IPS DF 6.9 (cell line): ENCODE measurements around the gene SGK1.
A peak's percentile ranks its signal among the peaks of the same experiment; 100 is the strongest.

Experiments used
- DNase-seq: peaks from one replicate; pipeline ENCODE4 v3.0.0-alpha.2; 2013; ENCODE audit warnings: low read depth, low spot score
- H3K27ac ChIP-seq: one replicate; pipeline ENCODE4 v1.5.1; 2013; ENCODE audit warnings: low read length, control low read depth
- H3K27me3 ChIP-seq: 2 replicates; pipeline ENCODE4 v1.6.1; 2013; ENCODE audit warnings: mild to moderate bottlenecking, low read length; ENCODE audit not compliant: control insufficient read depth, insufficient read depth
- H3K36me3 ChIP-seq: 2 replicates; pipeline ENCODE4 v1.6.1; 2013; ENCODE audit warnings: low read length; ENCODE audit not compliant: control insufficient read depth, insufficient read depth
- H3K4me1 ChIP-seq: 2 replicates; pipeline ENCODE4 v1.6.1; 2013; ENCODE audit warnings: low read length; ENCODE audit not compliant: control insufficient read depth, insufficient read depth
- H3K4me3 ChIP-seq: 2 replicates; pipeline ENCODE4 v1.5.1; 2013; ENCODE audit warnings: mild to moderate bottlenecking, low read length
- H3K9me3 ChIP-seq: 2 replicates; pipeline ENCODE4 v1.6.1; 2013; ENCODE audit warnings: low read length, inconsistent platforms; ENCODE audit not compliant: control insufficient read depth, insufficient read depth
- WGBS: extraction: QIAGEN DNeasy Blood & Tissue Kit; methylation state at CpG from one replicate; pipeline ENCODE4 v1.1.7; 2013; ENCODE audit warnings: mixed read lengths, missing lambda C conversion rate; ENCODE audit not compliant: insufficient read length, insufficient coverage; 5-methylcytosine and 5-hydroxymethylcytosine counted together

SGK1 gene

GRCh38 chr6:134134654-134135053 lies 183.3 kb downstream of the SGK1 start:
- H3K27ac ChIP-seq = no peak overlapping the region
- H3K9me3 ChIP-seq = no peaks in the 10 kb centered on the region
- no CpG with 5 or more reads among the region's 4 CpGs for WGBS
- H3K27me3 ChIP-seq = no peaks in the 10 kb centered on the region
- H3K4me1 ChIP-seq = no peaks in the 10 kb centered on the region
- DNase-seq = no peak
- H3K4me3 ChIP-seq = no peak overlapping the region
- H3K36me3 ChIP-seq = no peaks in the 10 kb centered on the region

GRCh38 chr6:134132494-134133141 lies 185.3 kb downstream of the SGK1 start:
- Histone ChIP-seq H3K4me1 (no peaks in the 10 kb centered on the region), H3K27me3 (no peaks in the 10 kb centered on the region), H3K36me3 (no peaks in the 10 kb centered on the region), H3K9me3 (no peaks in the 10 kb centered on the region), H3K4me3 (no peak overlapping the region), H3K27ac (no peak overlapping the region)
- DNase-seq = no peak
- no CpG with 5 or more reads among the region's 3 CpGs for WGBS

GRCh38 chr6:134131530-134132139 lies 186.3 kb downstream of the SGK1 start:
- no peak for DNase-seq
- no peak overlapping the region for H3K27ac ChIP-seq
- no peak overlapping the region for H3K4me3 ChIP-seq
- H3K36me3 ChIP-seq = no peaks in the 10 kb centered on the region
- no peaks in the 10 kb centered on the region for H3K27me3 ChIP-seq
- H3K4me1 ChIP-seq = no peaks in the 10 kb centered on the region
- no peaks in the 10 kb centered on the region for H3K9me3 ChIP-seq
- WGBS = no CpG with 5 or more reads among the region's 4 CpGs

- no peak for DNase-seq
- no CpG with 5 or more reads among the region's 1 CpG for WGBS
- H3K9me3 ChIP-seq = no peaks in the 10 kb centered on the region
- no peaks in the 10 kb centered on the region for H3K36me3 ChIP-seq
- no peak overlapping the region for H3K27ac ChIP-seq
- no peak overlapping the region for H3K4me3 ChIP-seq
- no peaks in the 10 kb centered on the region for H3K27me3 ChIP-seq
- no peaks in the 10 kb centered on the region for H3K4me1 ChIP-seq
Measured at GRCh38 chr6:134128146-134128545, 189.8 kb downstream of the SGK1 start.

- Histone ChIP-seq H3K4me3 (no peak overlapping the region), H3K36me3 (no peaks in the 10 kb centered on the region), H3K27ac (no peak overlapping the region), H3K27me3 (no peaks in the 10 kb centered on the region), H3K9me3 (no peaks in the 10 kb centered on the region), H3K4me1 (no peaks in the 10 kb centered on the region)
- peak; percentile 47 for DNase-seq
- no CpG with 5 or more reads among the region's 5 CpGs for WGBS
Measured at GRCh38 chr6:134123666-134124208, 194.2 kb downstream of the SGK1 start.

- Histone ChIP-seq H3K27me3 (no peaks in the 10 kb centered on the region), H3K36me3 (no peaks in the 10 kb centered on the region), H3K9me3 (no peaks in the 10 kb centered on the region), H3K27ac (no peak overlapping the region), H3K4me3 (no peak overlapping the region), H3K4me1 (no peaks in the 10 kb centered on the region)
- DNase-seq = no peak
- no CpG with 5 or more reads among the region's 1 CpG for WGBS
Measured at GRCh38 chr6:134122775-134123174, 195.1 kb downstream of the SGK1 start.

GRCh38 chr6:134119486-134119885 lies 198.4 kb downstream of the SGK1 start:
- Histone ChIP-seq H3K36me3 (no peaks in the 10 kb centered on the region; the same call in 1 of the 2 replicates), H3K4me1 (0 out of 2 replicates have a peak, but pooled peaks cover 1% of the 10 kb centered on the region), H3K4me3 (no peak overlapping the region), H3K27me3 (no peaks in the 10 kb centered on the region), H3K9me3 (no peaks in the 10 kb centered on the region), H3K27ac (no peak overlapping the region)
- DNase-seq = no peak
